Coronary artery (tissue), 2 donors: ENCODE results near the gene DIP2A.

ENCODE experiments used
- DNase-seq: peaks from one replicate; pipeline ENCODE4 v3.0.0-alpha.2; 2017; ENCODE audit warnings: low spot score
- H3K27ac ChIP-seq, 2 donors: fragments of 200-600 bp; sonication (generic); one replicate each; pipeline ENCODE4 v1.5.1; 2016 to 2019
- H3K4me3 ChIP-seq: fragments of 200-600 bp; sonication (generic); 2 replicates; pipeline ENCODE4 v1.5.1; 2016; ENCODE audit warnings: mild to moderate bottlenecking, moderate library complexity
- CTCF ChIP-seq: fragments of 200-600 bp; sonication (generic); IDR thresholded peaks from one replicate; pipeline ENCODE4 v1.5.1; 2019; ENCODE audit warnings: antibody characterized with exemption

DIP2A gene

GRCh38 chr21:46425571-46425970 is 33.1 kb upstream of the DIP2A start:
- no peak for DNase-seq
- Histone ChIP-seq H3K27ac (no peak overlapping the region), H3K4me3 (no peak overlapping the region)
- no peak for TF ChIP-seq CTCF

GRCh38 chr21:46426313-46427046 is 32.2 kb upstream of the DIP2A start:
- no peak overlapping the region for H3K27ac ChIP-seq
- no peak for DNase-seq
- TF ChIP-seq CTCF, result no peak

GRCh38 chr21:46427516-46427915 is 31.2 kb upstream of the DIP2A start:
- DNase-seq, result no peak
- H3K27ac ChIP-seq, result no peak overlapping the region

More at GRCh38 chr21:46426313-46427046, 32.2 kb upstream of the DIP2A start:
- no peak overlapping the region for H3K4me3 ChIP-seq

GRCh38 chr21:46428286-46428685 is 30.4 kb upstream of the DIP2A start:
- DNase-seq, result no peak
- no peak for TF ChIP-seq CTCF
- no peak overlapping the region for H3K27ac ChIP-seq
- no peak overlapping the region for H3K4me3 ChIP-seq

More at GRCh38 chr21:46427516-46427915, 31.2 kb upstream of the DIP2A start:
- TF ChIP-seq CTCF, result no peak
- no peak overlapping the region for H3K4me3 ChIP-seq

GRCh38 chr21:46428987-46429710 is 29.5 kb upstream of the DIP2A start:
- Histone ChIP-seq H3K4me3 (no peak overlapping the region), H3K27ac (no peak overlapping the region)
- no peak for TF ChIP-seq CTCF
- no peak for DNase-seq

GRCh38 chr21:46429754-46430681 is 28.7 kb upstream of the DIP2A start:
- no peak for TF ChIP-seq CTCF
- no peak overlapping the region for H3K4me3 ChIP-seq
- DNase-seq, result no peak
- H3K27ac ChIP-seq, result no peak overlapping the region
